ENCODE results near the gene DGKQ. TPM values are rescaled to one million over a fixed set of nuclear protein-coding genes. Genes with fewer than 3 reads are reported as not detected.
"Not testable (repeated sequence)": the region's sequence is repeated elsewhere in the genome, so short reads cannot be mapped to it uniquely, and the experiment has no call there.

Gene DGKQ
- total RNA-seq, 2 donors from 2014 or later = 10.8 to 11.9 TPM

- DNase-seq (ENCODE audit: low spot score) = no peak
- intact Hi-C loops (cut with DNase I) = no loop called here
Measured at GRCh38 chr4:1011666-1012033, 38.3 kb upstream of the DGKQ start.

GRCh38 chr4:1011022-1011665 lies 37.8 kb upstream of the DGKQ start, which contains the start of gene FGFRL1:
Gene FGFRL1, plus strand, starts transcription at chr4:1011626. Its CDS starts 860 bp downstream, at chr4:1012486.
- DNase-seq (ENCODE audit: low spot score) = peak; percentile 97
- intact Hi-C loops (cut with DNase I) = no loop called here

DNA sequence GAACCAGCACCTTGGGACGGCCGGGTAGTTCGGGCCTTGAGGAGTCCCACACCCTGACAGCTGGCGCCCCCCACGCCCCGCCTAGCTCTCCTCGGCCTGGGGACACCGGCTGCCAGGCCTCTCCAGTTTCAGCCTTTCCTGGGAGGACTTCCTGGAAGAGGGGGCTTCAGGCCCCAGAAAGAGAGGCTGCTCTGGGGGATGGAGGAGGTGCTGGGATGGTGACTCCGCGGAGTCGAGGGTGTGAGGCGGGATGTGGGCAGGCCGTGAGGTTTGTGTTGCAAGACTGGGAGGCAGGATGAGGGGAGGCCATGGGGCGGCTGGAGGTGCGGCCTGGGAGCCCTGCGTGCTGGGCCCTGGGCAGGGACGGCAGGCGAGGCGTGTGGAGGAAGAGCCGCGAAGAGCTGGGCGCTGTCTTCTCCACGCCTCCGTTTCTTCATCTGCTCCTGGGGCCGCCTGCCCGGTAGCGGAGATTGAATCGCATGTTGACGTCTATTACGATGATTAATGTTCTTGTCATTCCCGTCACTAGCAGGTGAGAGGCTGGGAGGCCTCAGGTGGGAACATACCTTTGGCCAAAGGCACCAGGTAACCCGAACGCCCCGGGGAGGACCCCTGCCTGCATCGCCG lies 37.1 kb upstream of the DGKQ start:
- DNase-seq (ENCODE audit: low spot score) = peak; percentile 95

GRCh38 chr4:1009542-1010394 lies 36.4 kb upstream of the DGKQ start:
- intact Hi-C loops (cut with DNase I) = loop anchor here in 1 of 2 donors (2.0 kb wide), 1 partner anchor 73 kb away; no protein-coding TSS in a partner anchor
- DNase-seq (ENCODE audit: low spot score) = peak; percentile 90

More for the DNA sequence above, 37.1 kb upstream of the DGKQ start:
- intact Hi-C loops (cut with DNase I) = no loop called here

DNA sequence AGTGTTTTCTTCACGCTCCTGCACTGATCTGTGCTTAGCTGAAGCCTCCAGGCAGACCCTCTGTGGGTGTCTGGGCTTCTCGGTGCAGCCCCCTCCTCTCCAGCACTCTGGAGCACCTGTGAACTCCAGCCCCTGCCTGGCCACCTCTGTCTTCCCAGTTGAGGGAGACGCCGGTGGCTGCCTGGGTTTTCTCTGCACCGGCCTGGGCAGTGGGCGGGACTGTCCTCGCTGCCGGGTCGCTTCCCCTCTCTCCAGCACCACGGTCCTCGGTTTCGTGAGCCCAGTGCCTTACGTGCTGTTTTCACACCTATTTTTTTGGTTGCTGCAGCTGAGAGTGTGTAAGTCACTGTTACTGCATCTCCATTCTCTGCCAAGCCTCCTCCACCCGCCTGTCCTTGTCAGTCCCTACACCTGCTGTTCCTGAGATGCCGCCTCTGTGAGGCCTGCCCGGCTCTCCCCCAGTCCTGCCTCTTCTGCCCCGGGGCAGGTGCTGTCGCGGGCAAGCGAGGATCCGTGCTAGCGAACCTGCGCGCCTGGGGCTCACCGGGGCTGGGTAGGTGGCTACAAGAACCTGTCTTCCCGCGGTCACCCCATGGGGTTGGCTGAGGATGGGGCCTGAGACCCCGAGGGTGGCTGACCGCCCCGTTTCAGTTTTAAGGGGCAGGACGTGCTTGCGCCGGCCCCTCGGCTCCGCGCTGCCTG lies 35.6 kb upstream of the DGKQ start:
- intact Hi-C loops (cut with DNase I) = loop anchor here in 1 of 2 donors (2.0 kb wide), 1 partner anchor 72 kb away; no protein-coding TSS in a partner anchor

DNA sequence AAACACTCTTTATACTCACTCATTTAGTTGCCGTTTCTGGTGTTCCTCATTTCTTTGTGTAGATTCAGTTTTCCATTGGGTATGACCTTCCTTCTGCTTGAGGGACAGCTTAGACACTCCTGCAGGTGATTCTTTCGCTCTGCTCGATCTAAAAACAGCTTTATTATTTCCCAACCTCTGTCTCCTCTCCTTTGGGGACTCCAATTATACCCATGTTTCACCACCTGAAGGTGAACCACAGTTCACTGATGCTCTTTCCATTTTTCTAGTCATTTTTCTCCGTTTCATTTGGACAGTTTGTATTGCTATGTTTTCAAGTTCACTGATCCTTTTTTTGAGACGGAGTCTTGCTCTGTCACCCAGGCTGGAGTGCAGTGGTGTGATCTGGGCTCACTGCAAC lies 33.5 kb upstream of the DGKQ start:
- no peak for DNase-seq (ENCODE audit: low spot score)
- intact Hi-C loops (cut with DNase I) = no loop called here

More for the DNA sequence above, 35.6 kb upstream of the DGKQ start:
- DNase-seq (ENCODE audit: low spot score) = no peak

- DNase-seq (ENCODE audit: low spot score) = no peak
- intact Hi-C loops (cut with DNase I) = no loop called here
Measured at GRCh38 chr4:1004557-1005485, 31.5 kb upstream of the DGKQ start.

DNA sequence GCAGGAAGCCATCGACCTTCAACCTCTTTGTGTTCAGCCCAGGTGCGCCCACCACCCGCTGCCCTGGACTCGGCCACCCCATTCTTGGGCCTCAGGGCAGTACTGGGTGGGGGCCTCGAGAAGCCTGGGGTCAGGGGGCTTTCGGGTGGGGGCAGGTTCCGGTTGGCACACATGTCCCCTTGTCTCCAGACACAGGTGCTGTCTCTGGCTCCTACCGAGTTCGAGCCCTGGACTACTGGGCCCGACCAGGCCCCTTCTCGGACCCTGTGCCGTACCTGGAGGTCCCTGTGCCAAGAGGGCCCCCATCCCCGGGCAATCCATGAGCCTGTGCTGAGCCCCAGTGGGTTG lies 30.7 kb upstream of the DGKQ start:
- intact Hi-C loops (cut with DNase I) = no loop called here
- DNase-seq (ENCODE audit: low spot score) = no peak

GRCh38 chr4:1003271-1004070 lies 30.1 kb upstream of the DGKQ start:
- DNase-seq (ENCODE audit: low spot score) = no peak
- intact Hi-C loops (cut with DNase I) = no loop called here

- DNase-seq (ENCODE audit: low spot score) = no peak
- intact Hi-C loops (cut with DNase I) = no loop called here
Measured at GRCh38 chr4:1002631-1003251, 29.4 kb upstream of the DGKQ start.

DNA sequence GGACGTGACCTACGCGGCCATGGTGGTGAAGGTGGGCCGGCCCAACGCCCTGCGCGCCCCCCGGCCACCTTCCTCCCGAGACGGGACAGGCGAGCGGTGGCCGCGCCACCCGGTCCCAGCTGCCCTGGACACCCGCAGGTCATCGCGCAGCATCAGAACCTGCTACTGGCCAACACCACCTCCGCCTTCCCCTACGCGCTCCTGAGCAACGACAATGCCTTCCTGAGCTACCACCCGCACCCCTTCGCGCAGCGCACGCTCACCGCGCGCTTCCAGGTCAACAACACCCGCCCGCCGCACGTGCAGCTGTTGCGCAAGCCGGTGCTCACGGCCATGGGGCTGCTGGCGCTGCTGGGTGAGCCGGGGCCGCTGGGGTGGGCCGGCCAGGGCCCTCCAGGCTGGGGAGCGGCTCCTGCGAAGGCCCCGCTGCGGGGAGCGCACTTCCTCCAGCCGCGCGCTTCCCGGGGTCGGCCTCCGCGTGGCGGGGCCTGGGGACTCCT lies 28.8 kb upstream of the DGKQ start:
- intact Hi-C loops (cut with DNase I) = no loop called here
- DNase-seq (ENCODE audit: low spot score) = no peak

DNA sequence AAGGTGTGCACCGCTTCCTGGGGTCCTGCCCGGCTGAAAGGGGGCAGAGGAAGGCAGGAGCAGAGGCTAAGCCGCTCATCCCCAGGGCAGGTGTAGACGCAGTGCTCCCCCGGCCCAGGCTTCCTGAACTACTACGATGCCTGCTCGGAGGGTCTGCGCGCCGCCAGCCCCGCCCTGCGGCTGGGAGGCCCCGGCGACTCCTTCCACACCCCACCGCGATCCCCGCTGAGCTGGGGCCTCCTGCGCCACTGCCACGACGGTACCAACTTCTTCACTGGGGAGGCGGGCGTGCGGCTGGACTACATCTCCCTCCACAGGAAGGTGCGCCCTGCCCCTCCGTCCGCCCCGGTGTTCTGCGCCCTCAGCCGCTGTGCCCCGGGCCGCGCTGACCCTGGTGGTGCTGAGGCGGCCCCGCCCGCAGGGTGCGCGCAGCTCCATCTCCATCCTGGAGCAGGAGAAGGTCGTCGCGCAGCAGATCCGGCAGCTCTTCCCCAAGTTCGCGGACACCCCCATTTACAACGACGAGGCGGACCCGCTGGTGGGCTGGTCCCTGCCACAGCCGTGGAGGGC lies 28.3 kb upstream of the DGKQ start:
- no peak for DNase-seq (ENCODE audit: low spot score)
- intact Hi-C loops (cut with DNase I) = no loop called here

GRCh38 chr4:1000686-1001260 lies 27.4 kb upstream of the DGKQ start:
- intact Hi-C loops (cut with DNase I) = no loop called here
- DNase-seq (ENCODE audit: low spot score) = no peak

DNA sequence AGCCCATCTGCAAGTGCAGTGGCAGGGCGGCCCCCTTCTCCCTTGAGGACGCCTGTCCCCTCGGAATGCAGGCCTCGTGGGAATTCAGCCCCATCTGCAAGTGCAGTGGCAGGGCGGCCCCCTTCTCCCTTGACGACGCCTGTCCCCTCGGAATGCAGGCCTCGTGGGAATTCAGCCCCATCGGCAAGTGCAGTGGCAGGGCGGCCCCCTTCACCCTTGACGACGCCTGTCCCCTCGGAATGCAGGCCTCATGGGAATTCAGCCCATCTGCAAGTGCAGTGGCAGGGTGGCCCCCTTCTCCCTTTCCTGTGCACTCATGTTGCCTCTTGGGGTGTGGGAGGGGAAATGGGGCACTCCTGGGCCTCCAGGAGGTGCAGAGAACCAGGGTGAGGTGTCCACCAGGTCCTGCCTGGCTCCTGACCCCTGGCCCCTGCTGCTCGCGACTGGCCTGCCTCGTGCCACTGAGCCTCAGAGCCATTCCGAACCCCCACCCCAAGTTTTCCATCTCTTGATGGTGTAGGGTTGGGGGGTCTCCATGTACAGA lies 26.6 kb upstream of the DGKQ start:
- intact Hi-C loops (cut with DNase I) = no loop called here

DNA sequence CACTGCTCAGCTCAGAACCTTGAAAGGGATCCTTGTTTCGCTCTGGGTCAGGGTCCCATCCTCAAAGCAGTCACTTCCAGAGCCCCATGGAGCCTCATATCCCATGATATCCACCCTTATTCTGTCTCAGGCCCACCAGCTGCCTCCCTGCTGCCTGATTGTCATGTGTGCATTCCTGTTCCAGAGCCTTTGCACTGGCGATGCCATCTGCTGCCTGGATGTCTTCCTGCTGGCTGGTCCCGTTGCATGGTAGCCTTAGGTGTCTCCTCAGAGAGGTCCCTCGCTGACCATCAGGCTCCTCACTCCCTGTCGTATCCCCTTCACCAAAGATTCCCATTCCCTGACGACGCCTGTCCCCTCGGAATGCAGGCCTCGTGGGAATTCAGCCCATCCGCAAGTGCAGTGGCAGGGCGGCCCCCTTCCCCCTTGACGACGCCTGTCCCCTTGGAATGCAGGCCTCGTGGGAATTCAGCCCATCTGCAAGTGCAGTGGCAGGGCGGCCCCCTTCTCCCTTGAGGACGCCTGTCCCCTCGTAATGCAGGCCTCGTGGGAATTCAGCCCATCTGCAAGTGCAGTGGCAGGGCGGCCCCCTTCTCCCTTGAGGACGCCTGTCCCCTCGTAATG lies 26.0 kb upstream of the DGKQ start:
- DNase-seq (ENCODE audit: low spot score) = not testable (repeated sequence)

More for the DNA sequence above, 26.6 kb upstream of the DGKQ start:
- no peak for DNase-seq (ENCODE audit: low spot score)

More for the DNA sequence above, 26.0 kb upstream of the DGKQ start:
- intact Hi-C loops (cut with DNase I) = not testable (repeated sequence)

Measured in posterior vena cava (tissue), 2 donors.